ENCODE results near the gene CCDC137.
"Not testable (repeated sequence)": the region's sequence is repeated elsewhere in the genome, so short reads cannot be mapped to it uniquely, and the experiment has no call there.

The CCDC137 gene

DNA sequence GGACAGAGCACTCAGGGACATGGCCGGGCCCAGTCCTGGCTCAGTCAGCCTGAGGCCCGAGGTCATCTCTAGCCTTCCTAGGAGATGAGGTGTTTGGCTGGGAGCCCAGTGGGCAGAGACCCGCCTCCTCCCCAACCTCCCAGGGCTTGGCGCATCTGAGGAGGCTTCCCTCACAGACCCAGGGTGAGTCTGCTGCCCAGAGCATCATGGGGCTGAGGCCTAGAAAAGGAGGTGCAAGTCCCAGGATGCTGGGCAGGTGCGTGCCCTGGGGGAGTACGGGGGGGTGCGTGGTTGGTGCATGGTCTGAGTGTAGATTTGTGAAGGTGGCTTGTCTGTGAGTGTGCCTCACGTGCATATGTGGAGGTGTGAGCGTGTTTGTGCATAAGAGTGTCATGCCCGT, 14.8 kb upstream of the CCDC137 start:
- DNase-seq = no peak

- DNase-seq = no peak
Observed at GRCh38 chr17:81652906-81653771, 13.4 kb upstream of the CCDC137 start.

- DNase-seq = no peak
Observed at GRCh38 chr17:81655378-81656117, 11.0 kb upstream of the CCDC137 start.

- DNase-seq = no peak
Observed at GRCh38 chr17:81656118-81656743, 10.3 kb upstream of the CCDC137 start, which contains the start of gene PDE6G. Gene PDE6G (minus strand): TSS chr17:81656542. CDS start chr17:81653305, 3,237 bp downstream.

GRCh38 chr17:81656835-81657234, 9.7 kb upstream of the CCDC137 start:
- DNase-seq = no peak

DNA sequence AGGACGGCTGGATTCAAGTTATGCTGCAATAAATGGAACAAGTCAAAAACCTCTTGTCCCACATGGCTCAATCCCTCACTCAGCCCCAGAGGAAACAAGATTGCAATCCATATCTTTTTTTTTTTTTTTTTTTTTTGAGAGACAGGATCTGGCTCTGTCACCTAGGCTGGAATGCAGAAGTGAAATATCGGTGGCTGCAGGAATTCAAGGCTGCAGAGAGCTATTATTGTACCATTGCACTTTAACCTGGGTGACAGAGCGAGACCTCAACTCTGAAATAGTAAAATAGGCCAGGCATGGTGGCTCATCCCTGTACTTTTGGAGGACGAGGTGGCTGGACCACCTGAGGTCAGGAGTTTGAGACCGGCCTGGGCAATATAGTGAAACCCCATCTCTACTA, 7.5 kb upstream of the CCDC137 start:
- DNase-seq = no peak

GRCh38 chr17:81660441-81660840, 6.1 kb upstream of the CCDC137 start:
- DNase-seq = no peak

GRCh38 chr17:81662002-81662401, 4.5 kb upstream of the CCDC137 start:
- no peak for DNase-seq

DNA sequence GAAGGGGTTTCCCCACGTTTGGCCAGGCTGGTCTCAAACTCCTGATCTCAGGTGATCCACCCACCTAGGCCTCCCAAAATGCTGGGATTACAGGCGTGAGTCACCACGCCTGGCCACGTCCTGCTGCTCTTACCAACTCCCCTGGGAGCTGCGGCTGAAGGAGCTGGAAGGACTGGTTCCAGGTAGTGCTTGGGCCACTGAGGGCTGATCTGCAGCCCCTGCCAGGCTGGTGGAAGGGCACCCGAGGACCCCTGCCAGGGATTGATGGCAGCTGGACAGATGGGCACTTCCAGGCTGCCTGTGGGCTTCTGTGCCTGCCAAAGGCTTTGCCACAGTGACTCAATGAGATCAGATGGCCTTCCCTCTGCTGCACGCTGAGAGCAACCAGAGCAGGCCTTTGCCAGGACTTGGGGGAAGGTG, 2.5 kb upstream of the CCDC137 start:
- DNase-seq = no peak

DNA sequence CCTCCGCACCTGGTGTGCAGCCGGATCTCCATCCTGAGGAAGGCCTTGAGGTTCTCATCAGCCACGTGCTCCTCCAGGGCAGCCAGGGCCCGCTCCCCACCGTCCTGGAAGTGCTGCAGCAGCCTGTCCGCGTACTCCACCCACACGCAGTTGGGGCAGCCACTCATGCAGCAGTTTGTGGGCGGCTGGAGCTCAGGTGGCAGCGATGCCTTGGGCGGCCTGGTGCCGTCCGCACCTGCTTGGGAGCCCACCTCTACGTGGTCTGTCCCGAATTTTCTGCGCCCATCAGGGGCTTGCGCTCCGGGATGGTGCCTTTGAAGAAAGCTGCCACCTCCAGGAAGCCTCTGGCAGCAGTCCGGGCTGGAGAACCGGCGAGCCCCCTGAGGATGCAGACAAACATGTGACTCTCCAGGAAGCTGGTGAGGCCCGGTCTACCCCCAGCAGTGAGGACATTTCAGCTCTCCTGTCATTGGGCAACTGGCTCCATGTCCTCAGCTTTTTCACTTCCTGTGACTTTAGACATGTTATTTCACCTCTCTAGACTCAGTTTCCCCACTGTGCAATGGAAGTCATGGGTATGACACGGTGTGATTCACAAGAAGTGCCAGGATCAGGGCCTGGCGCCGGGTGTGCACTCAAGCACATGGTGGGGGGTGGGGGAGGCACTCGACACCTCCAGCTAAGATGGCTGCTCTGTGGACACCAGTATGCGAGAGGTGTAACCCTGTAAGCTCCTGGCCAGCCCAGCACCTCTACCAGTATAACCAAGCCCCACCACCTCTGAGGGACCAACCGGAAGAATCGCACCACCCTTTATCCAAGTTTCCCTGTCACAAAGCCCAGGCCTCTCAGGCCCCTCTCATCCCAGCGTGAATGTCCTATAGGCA, 1.1 kb upstream of the CCDC137 start:
- DNase-seq = no peak

DNA sequence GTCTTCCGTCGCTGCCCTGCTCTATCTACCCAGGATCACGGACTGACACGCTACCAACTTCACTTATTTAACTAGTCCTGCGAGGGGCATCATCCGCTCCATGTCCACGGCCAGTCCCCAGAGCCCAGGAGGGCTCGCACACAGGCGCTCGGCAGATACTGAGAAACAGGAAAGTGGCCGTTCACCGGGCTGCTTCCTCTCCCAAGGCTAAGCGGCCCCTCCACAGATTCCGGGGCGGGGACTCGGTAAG, 520 bp upstream of the CCDC137 start:
- DNase-seq = no peak

GRCh38 chr17:81667754-81668153, 1.2 kb downstream of the CCDC137 start:
- no peak for DNase-seq

DNA sequence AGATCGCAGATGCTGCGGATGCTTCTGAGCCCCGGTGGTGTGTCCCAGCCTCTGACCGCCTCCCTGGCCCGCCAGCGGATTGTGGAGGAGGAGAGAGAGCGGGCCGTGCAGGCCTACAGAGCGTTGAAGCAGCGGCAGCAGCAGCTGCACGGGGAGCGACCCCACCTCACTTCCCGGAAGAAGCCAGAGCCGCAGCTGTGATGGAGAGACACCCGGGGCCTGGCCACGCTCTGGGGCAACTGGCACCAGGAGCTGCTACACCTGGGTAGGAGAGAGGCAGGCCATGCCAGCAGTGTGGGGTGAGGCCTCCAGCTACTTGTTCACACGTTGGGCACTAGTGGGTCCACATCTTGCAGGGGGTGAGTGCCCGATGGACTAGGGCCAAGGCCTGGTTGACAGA, 6.0 kb downstream of the CCDC137 start:
- no peak for DNase-seq

GRCh38 chr17:81672954-81673353, 6.4 kb downstream of the CCDC137 start:
- DNase-seq = no peak

DNA sequence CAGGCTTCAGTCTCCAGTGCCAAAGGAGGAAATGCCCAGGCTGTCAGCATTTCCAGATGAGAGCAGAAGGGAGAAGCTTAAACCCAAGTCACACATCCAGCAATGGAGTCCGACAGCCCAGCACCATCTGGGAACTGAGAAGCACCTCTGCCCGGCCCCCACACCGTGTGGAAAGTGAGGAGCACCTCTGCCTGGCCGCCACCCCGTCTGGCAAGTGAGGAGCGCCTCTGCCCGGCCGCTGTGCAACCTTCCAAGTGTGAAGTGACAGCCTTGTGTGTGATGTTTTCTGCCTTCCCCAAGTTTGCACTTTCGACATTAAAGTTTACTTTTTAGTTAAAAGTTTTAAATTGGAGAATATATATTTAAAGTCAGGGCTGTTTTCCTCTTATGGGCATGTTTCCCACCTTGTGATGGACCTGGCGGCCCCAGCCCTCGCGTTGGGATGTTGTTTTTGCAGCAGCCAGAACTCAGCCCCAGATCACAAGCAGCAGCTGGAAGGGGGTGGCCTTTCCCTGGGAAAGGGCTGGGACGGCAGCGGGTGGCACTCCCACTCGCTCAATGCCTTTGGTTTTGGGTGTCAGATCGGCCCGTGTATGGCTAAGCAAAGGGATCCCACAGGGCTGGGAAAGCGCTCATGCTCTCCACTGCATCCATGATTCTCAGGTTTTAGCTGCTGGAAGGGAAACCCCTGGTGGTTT, 7.2 kb downstream of the CCDC137 start:
- DNase-seq = no peak

- not testable (repeated sequence) for DNase-seq
Observed at GRCh38 chr17:81675515-81676221, 9.1 kb downstream of the CCDC137 start.

DNA sequence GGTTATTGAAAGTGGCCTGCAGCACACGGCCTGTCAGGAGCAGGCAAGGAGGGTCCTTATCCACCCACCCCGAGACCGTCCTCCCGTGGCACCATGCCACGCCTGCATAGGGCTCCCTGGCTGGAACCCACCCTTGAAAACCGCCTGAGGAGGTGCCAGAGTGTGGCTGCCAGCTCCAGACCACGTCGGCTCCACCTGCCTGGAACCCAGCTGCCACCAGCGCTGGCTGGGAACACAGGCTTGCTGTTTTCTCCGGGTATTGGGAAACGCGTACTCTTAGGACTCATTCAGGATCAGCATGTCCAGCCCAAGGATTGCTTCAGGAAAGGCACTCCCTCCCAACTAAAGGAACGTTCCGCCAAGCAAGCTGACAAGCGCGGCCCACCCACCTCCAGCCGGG, 10.4 kb downstream of the CCDC137 start:
- DNase-seq = no peak

DNA sequence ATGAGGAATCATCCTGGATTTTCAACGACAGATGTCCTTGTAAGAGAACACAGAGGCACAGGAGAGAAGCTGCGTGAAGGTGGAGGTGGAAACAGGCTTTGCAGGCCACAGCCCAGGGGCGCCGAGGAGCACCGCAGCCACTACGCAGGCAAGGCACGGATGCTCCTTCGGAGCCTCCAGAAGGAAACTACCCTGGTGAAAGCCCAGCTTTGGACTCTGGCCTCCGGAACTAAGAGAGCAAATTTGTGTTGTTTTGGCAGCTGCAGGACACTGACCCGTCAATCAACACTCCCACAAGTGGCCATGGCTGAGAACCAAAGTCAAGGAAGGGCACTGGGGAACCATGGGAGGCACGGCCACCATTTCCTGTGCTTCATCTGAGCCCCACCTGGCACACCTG, 13.6 kb downstream of the CCDC137 start:
- DNase-seq = no peak

DNA sequence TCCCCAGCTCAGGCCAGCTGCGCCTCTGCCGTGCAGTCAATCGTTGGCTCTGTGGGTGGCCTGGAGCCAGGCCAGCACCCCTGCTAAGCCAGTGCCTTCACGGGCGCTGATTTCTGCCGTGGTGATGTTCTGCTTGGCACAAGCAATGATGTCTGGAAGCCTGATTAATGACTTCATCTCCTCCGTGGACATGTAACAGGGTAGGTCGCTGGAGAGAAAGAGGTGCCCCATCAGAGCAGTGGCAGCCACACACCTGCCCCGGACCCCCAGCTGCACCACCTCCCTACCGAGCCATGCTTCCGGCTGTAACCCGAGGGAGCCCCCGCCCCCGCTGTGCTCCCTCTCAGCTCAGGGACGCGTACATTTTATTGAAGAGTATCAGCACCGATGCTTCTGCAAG, 15.1 kb downstream of the CCDC137 start:
- DNase-seq = peak; percentile 69

DNA sequence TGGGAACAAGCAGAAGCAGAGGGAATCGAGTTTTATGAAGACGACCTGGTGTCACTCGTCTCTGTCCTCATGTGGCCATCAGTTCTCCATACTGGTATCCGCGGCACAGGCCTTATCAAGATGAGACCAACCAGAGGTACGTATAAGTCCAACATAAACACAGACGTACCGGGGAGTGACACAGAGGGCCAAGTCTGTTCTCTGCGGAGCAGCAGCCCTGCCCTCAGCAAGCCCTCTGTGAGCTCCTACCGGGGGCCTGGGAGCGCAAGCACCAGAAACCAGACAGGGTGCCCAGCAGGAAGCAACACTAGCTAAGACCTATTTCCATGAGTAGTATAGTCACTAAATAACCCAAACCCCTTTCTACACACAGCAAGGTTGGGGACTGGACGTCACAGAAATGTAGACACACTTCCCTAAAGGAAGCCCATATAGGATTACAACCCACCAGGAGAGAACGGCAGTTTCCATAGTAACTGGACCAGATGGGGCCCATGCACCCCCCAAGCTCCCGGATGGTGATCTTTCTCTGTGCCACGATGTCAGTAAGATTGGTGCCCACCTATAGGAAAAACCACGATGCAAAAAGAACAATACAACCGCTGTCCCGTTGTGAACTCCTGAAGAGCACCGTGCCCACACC, 16.1 kb downstream of the CCDC137 start:
- no peak for DNase-seq

DNA sequence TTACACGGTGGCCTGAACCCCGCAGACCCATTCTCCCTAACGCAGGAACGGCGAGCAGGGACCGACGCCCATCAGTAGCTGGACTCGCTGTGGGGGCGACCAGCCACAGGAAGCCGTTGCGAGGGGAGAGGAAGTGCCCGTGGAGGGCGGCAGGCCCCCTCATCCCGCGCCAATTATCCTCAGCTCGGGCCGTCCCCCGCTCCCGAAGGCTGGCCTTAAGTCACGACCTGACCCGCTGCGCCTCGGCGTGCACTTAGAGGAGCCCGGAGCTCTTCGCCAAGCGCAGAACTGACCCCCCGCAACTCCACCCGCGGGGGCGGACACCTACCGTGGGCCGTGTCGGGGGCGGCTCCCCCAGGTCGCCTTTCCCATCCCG, 16.7 kb downstream of the CCDC137 start:
- no peak for DNase-seq
